A673 (cell line): ENCODE results near the gene KCNJ11.

ENCODE experiments used
- EZH2 ChIP-seq: fragments of 200-600 bp; sonication (generic); IDR thresholded peaks from 2 replicates; pipeline ENCODE4 v1.6.1; 2017; ENCODE audit warnings: borderline replicate concordance, low read depth, mild to moderate bottlenecking, mixed read lengths, antibody characterized with exemption, low read length; ENCODE audit not compliant: poor library complexity, severe bottlenecking
- TF ChIP-seq, protein P1 (sequence below): fragments of 300-800, 200-600 bp; sonication (generic); conservative IDR thresholded peaks from 2 replicates; pipeline ENCODE4 v1.5.1; 2017; ENCODE audit warnings: low read depth, mild to moderate bottlenecking, antibody characterized with exemption, low read length, moderate library complexity, mixed read lengths

DNA sequence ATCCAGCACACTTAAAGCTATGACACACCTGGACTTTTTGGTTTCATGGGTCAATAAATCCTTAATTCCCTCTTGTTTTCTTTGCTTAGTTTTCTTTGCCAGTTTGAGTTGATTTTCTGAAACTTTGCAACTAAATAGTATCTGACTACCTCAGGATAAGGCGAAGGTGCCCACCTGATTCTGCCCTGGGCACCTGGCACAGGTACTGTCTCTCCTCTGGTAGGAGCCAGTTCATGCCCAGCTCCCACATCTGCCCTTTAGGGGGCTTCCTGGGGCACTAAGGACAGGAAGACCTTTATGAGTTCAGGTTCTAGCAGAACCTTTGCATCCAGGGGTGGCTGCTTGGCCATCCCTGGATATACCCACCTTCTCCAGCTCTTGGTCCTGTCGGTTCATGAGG is 19.6 kb upstream of the KCNJ11 start:
- TF ChIP-seq, protein P1, sequence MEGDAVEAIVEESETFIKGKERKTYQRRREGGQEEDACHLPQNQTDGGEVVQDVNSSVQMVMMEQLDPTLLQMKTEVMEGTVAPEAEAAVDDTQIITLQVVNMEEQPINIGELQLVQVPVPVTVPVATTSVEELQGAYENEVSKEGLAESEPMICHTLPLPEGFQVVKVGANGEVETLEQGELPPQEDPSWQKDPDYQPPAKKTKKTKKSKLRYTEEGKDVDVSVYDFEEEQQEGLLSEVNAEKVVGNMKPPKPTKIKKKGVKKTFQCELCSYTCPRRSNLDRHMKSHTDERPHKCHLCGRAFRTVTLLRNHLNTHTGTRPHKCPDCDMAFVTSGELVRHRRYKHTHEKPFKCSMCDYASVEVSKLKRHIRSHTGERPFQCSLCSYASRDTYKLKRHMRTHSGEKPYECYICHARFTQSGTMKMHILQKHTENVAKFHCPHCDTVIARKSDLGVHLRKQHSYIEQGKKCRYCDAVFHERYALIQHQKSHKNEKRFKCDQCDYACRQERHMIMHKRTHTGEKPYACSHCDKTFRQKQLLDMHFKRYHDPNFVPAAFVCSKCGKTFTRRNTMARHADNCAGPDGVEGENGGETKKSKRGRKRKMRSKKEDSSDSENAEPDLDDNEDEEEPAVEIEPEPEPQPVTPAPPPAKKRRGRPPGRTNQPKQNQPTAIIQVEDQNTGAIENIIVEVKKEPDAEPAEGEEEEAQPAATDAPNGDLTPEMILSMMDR, result no peak
- no peak for TF ChIP-seq EZH2
